HepG2 (cell line): ENCODE results near the gene CPLX1. TPM values are rescaled to one million over a fixed set of nuclear protein-coding genes. Genes with fewer than 3 reads are reported as not detected.

Experiments
- ATAC-seq: fragments of 200-7000 bp; cut with Tn5 transposase; 3 replicates; pipeline ENCODE4 v1.9.1; 2020; ENCODE audit warnings: mild to moderate bottlenecking, moderate library complexity
- BruUV-seq: library from RNA; stranded (reverse); fragments of 400-500 nt; replicated peaks from 2 replicates; lab custom pipeline; 2021; lab: Mats Ljungman, UMichigan
- CTCF ChIA-PET: fragments of 300-600 bp; formaldehyde crosslinking; extraction: SDS; loops from one replicate; lab custom pipeline; 2021; ENCODE audit warnings: low total read pairs, inconsistent platforms, low intra/inter-chr PET ratio; lab: Yijun Ruan, JAX
- POLR2A ChIA-PET: fragments of 350-600 bp; sonication (Branson Sonifier 250); formaldehyde crosslinking; loops from one replicate; lab custom pipeline; 2020; ENCODE audit warnings: antibody characterized with exemption, inconsistent platforms; lab: Yijun Ruan, JAX
- DNase-seq: peaks from one replicate; pipeline ENCODE4 v3.0.0-alpha.2; 2015; ENCODE audit warnings: low spot score
- FAIRE-seq: peaks from 3 replicates; lab custom pipeline; 2011; peaks lifted over from hg19 to GRCh38; lab: Jason Lieb, UNC
- H2AFZ ChIP-seq: one replicate; pipeline ENCODE4 v1.6.1; 2011; ENCODE audit warnings: low read length, inconsistent platforms
- H3K27ac ChIP-seq: fragments of 300-600 bp; 3 replicates; pipeline ENCODE4 v1.8.0; 2011; ENCODE audit warnings: mixed run types, mild to moderate bottlenecking, mixed read lengths, low read length, inconsistent platforms; ENCODE audit not compliant: insufficient read depth; ENCODE audit errors: extremely low read length
- H3K27me3 ChIP-seq, 2 experiments: fragments of 200-600 bp in 1 of 2; 2 replicates in 1 of 2; 3 replicates in 1 of 2; pipeline versions ENCODE4 v1.6.0 to v1.8.0; 2011; ENCODE audit warnings: low read length in 2 of 2, mild to moderate bottlenecking in 2 of 2, moderate library complexity in 2 of 2, inconsistent platforms in 1 of 2; ENCODE audit not compliant: insufficient read depth in 2 of 2, control insufficient read depth in 1 of 2
- H3K36me3 ChIP-seq, 2 experiments: fragments of 200-600 bp in 1 of 2; replicated peaks in 1 of 2; 2 replicates in 1 of 2; 3 replicates in 1 of 2; pipeline versions ENCODE4 v1.5.1 to v1.8.0; 2011; ENCODE audit warnings: low read length in 2 of 2, inconsistent platforms in 1 of 2; ENCODE audit not compliant: insufficient read depth in 2 of 2, control insufficient read depth in 1 of 2
- H3K4me1 ChIP-seq: 2 replicates; pipeline ENCODE4 v1.5.1; 2012; ENCODE audit warnings: low read length, inconsistent platforms; ENCODE audit not compliant: insufficient read depth
- H3K4me2 ChIP-seq: 2 replicates; pipeline ENCODE4 v1.6.0; 2011; ENCODE audit warnings: low read depth, low read length, inconsistent platforms
- H3K4me3 ChIP-seq, 3 experiments: fragments of 200-600 bp in 1 of 3; sonication (generic), shearing (Covaris generic) in 1 of 3; replicated peaks in 1 of 3; 2 replicates each; pipeline ENCODE4 v1.5.1; 2011 to 2016; ENCODE audit warnings: low read length in 3 of 3, inconsistent platforms in 2 of 3, low read depth in 2 of 3, mild to moderate bottlenecking in 2 of 3, control low read depth in 1 of 3, mixed read lengths in 1 of 3; ENCODE audit not compliant: insufficient read depth in 1 of 3
- H3K79me2 ChIP-seq: one replicate; pipeline ENCODE4 v1.6.1; 2011; ENCODE audit warnings: low read length, inconsistent platforms; ENCODE audit not compliant: insufficient read depth
- H3K9ac ChIP-seq: 2 replicates; pipeline ENCODE4 v1.6.0; 2011; ENCODE audit warnings: mild to moderate bottlenecking, low read depth, low read length, inconsistent platforms; ENCODE audit not compliant: insufficient read depth
- H3K9me3 ChIP-seq: 2 replicates; pipeline ENCODE4 v1.5.1; 2012; ENCODE audit warnings: mild to moderate bottlenecking, low read length
- H4K20me1 ChIP-seq: 2 replicates; pipeline ENCODE4 v1.6.0; 2011; ENCODE audit warnings: inconsistent platforms, mild to moderate bottlenecking, low read length, moderate library complexity; ENCODE audit not compliant: insufficient read depth
- RFX5 ChIP-seq: IDR thresholded peaks from 2 replicates; pipeline ENCODE4 v1.6.1; 2011; ENCODE audit warnings: low read depth, low read length, improper control_type of control experiment
- TSC22D2 ChIP-seq: sonication (generic); formaldehyde crosslinking; IDR thresholded peaks from 2 replicates; pipeline ENCODE4 v1.5.1; 2020; ENCODE audit warnings: missing genetic modification reagents, mild to moderate bottlenecking, borderline replicate concordance
- ZNF138 ChIP-seq: sonication (generic); formaldehyde crosslinking; IDR thresholded peaks from 2 replicates; pipeline ENCODE4 v1.5.0; 2020; ENCODE audit warnings: mild to moderate bottlenecking, low read depth, missing genetic modification reagents
- ZNF263 ChIP-seq: sonication (generic); formaldehyde crosslinking; IDR thresholded peaks from 2 replicates; pipeline ENCODE4 v1.4.0; 2020; ENCODE audit warnings: missing genetic modification reagents
- WGBS: methylation state at CpG from one replicate; pipeline ENCODE4 v1.1.6; 2017; ENCODE audit warnings: low lambda C conversion rate; 5-methylcytosine and 5-hydroxymethylcytosine counted together
- in situ Hi-C: cut with HindIII; loops from 2 replicates; pipeline ENCODE4 v1.10.0; 2017; ENCODE audit warnings: low pct_unique_long_range_greater_than_20kb; ENCODE audit not compliant: extremely low pct_ligation_motif_present
- intact Hi-C: fragments of 100-400 bp; cut with micrococcal nuclease; formaldehyde crosslinking; loops from one replicate; pipeline ENCODE4 v1.10.0; 2022; ENCODE audit not compliant: unreplicated experiment
- polyA plus RNA-seq, 8 experiments: library from polyadenylated mRNA; depleted of rRNA in 3 of 8; stranded (reverse) in 7 of 8; unstranded in 1 of 8; fragments of >200 nt; fragmentation: Illumina TruSeq in 4 of 8; extraction: Trizol in 4 of 8; gene quantifications; 2 replicates each; pipeline versions ENCODE4 v1.2.1 to v1.2.3, GENCODE V29; 2011 to 2016; ENCODE audit warnings: low read depth in 4 of 8, missing spikeins in 1 of 8, mixed read lengths in 1 of 8; ENCODE audit not compliant: insufficient read depth in 1 of 8
- total RNA-seq, 5 experiments: library from RNA; depleted of rRNA; stranded (reverse); fragments of >200 nt; fragmentation: Illumina TruSeq; extraction: Trizol; gene quantifications; 2 replicates each; pipeline ENCODE4 v1.2.3, GENCODE V29; 2016; ENCODE audit warnings: low read depth in 1 of 5
- TF ChIP-seq, protein P1 (sequence below): sonication (generic); formaldehyde crosslinking; IDR thresholded peaks from 2 replicates; pipeline ENCODE4 v1.5.0; 2020; ENCODE audit warnings: missing genetic modification reagents

CPLX1 gene
- total and polyA plus RNA-seq, 2 of the 13 experiments (the other 11 are each of a cell fraction or from before 2014, with no cell fraction given): 0.18 TPM

DNA sequence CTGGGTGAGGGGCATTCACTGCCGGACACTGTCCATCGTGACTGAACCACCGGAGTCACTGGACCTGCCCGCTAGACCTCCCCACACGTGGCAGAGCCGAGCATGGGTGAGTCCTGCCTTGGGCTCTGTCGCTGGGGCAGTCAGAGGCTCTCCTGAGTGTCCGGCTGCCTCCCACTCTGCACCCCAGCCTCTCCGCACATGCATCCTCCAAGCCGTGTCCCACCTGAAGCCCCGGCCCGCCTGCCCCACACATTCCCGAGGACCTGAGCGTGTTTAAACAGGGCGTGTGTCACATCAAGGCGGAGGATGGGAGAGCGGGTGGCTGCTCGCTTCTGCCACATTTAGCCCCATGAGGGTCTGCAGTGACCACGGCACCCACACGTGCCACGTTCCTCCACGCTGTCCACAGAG lies 4.7 kb downstream of the CPLX1 start (continued):
- no peak for TF ChIP-seq ZNF138
- TF ChIP-seq TSC22D2 (CRISPR knock-in tag): no peak

DNA sequence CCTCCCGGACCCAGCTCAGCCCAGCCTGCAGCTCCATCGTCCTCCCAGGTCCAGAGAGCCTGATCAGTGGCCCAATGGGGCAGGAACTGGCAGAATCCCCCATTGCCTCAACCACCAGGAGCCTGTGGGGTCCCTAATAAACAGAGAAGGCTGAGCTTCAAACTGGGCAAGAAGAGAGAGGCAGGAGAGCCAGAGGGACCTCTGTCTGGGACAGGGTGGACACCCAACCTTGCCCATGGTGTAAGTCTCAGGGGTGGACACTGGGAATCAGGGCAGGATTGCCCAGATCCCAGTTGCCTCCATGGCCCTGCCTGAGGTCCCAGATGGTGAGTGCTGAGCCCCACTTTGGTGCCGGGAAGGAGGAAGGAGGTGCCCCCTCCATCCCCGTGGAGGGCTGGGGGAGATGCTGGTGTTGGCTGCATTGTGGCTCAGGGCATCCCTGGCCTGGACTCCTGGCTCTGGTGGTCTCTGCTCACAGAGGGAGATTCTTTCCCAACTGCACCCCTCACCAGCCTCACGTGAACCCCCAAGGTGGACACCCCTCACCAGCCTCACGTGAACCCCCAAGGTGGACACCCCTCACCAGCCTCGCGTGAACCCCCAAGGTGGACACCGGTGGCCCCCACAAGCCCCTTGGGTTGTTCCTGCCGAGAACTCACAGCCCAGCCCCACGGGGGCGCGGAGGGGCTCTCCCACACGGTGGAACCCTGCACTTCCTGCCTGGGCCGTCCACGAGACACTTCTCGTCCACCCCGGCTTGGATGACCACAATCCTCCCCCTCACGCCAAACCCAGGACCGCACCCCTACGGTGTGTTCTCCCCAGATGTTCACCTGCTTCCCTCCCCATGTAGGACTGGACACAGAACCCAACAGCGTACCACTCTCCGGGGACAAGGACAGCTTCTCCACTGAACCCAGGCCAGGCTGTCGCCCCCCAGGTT lies 5.4 kb downstream of the CPLX1 start:
- H3K9me3 ChIP-seq: no peaks in the 10 kb centered on the region
- 69% methylated on average over 21 of the region's 24 CpGs for WGBS
- ChIA-PET CTCF (no interaction called here), POLR2A (interaction anchor here (1.0 kb wide), 1 partner anchor 39 kb away, joined by 5 read pairs; no protein-coding TSS in a partner anchor)
- BruUV-seq: no TSS peak
- in situ Hi-C loops: no loop called here
- intact Hi-C loops: no loop called here
- no peak overlapping the region for H3K9ac ChIP-seq
- no peak for ATAC-seq
- peaks cover 17% of the 10 kb centered on the region for H3K4me1 ChIP-seq
- H3K36me3 ChIP-seq: no peaks in the 10 kb centered on the region
- peaks cover 2% of the 10 kb centered on the region; the same call in 1 of the 2 replicates for H4K20me1 ChIP-seq
- H3K4me3 ChIP-seq: no peak overlapping the region
- no peak for FAIRE-seq
- no peak overlapping the region for H3K4me2 ChIP-seq
- TF ChIP-seq, protein P1, sequence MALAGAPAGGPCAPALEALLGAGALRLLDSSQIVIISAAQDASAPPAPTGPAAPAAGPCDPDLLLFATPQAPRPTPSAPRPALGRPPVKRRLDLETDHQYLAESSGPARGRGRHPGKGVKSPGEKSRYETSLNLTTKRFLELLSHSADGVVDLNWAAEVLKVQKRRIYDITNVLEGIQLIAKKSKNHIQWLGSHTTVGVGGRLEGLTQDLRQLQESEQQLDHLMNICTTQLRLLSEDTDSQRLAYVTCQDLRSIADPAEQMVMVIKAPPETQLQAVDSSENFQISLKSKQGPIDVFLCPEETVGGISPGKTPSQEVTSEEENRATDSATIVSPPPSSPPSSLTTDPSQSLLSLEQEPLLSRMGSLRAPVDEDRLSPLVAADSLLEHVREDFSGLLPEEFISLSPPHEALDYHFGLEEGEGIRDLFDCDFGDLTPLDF: no peak
- TF ChIP-seq RFX5 (no peak), ZNF263 (CRISPR knock-in tag) (peak; percentile 72; the same call in 1 of the 2 replicates)
- peaks cover 1 to 76% of the 10 kb centered on the region in 2 experiments; a peak in 4 of 5 replicates for H3K27me3 ChIP-seq
- no peak for DNase-seq
- H3K79me2 ChIP-seq: no peaks in the 10 kb centered on the region
- H2AFZ ChIP-seq: no peak overlapping the region
- no peak overlapping the region for H3K27ac ChIP-seq
